Measurements from ENCODE around the gene VKORC1L1. TPM values are rescaled to one million over a fixed set of nuclear protein-coding genes. Genes with fewer than 3 reads are reported as not detected.
"Not testable (repeated sequence)": the region's sequence is repeated elsewhere in the genome, so short reads cannot be mapped to it uniquely, and the experiment has no call there.

Gene VKORC1L1
- polyA plus RNA-seq, 2 of the 4 experiments (the other 2 are of a cell fraction), result 28.3 to 36.7 TPM

DNA sequence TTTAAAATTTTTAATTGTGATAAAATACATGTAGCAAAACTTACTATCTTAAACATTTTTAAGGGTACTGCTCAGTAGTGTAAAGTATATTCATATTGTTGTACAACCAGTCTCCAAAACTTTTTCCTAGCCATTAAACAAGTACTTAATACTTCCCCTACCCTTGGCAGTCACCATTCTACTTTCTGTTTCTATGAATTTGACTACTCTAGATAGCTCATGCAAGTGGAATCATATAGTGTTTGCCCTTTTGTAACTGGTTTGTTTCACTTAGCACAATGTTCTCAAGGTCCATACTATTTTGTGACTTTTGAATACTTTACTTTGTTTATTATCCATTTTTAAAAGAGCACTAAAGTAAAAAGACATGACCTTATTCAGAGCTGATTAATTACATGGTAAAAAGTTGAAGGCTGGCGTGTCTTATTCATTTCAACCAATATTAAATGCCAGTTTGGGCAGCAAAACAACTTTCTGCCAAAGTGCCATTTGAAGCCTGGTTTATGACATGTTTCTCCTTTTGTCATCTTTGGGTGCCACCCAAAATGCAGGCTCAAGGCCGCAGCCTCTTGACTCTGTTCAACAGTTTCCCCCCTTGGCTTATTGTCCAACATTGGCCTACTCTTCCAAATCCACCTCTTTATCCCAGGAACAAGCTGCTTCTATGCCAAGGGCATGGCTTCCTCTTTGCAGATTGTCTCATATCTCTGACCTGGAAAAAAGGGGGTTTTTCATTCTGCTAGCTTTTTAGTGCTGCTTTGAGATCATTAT lies 26.0 kb downstream of the VKORC1L1 start:
- ATAC-seq; H3K4me2 ChIP-seq; CTCF ChIA-PET; H3K27ac ChIP-seq; DNase-seq (ENCODE audit: low read depth in 1 of 2, low spot score in 1 of 2); H3K4me3 ChIP-seq; H3K4me1 ChIP-seq; POLR2A ChIA-PET; FAIRE-seq: not testable (repeated sequence)
- WGBS (ENCODE audit: missing lambda C conversion rate), result 97% methylated on average over 2 of the region's 2 CpGs
- peaks cover 13% of the 10 kb centered on the region; the same call in 2 of the 3 replicates for H3K9me3 ChIP-seq

DNA sequence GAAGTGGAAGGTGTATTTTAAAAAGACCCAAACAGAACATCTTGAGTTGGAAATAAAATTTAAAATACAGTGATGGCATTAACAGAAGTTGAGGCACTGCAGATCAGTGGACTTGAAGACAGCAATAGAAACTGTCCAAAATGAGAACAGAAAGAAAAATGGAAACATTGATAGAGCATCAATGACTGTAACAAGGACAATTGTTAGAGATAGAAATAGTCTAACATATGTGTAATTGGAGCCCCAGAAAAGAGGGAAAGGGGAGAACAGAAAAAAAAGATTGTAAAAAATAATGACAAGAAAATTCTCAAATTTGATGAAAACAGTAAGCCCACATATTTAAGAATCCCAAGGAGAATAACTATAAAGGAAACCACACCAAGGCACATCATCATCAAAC lies 29.4 kb downstream of the VKORC1L1 start:
- ChIA-PET POLR2A (no interaction called here), CTCF (interaction anchor here (0.6 kb wide), 1 partner anchor 56 kb away, joined by 4 read pairs; no protein-coding TSS in a partner anchor)
- peaks cover 8% of the 10 kb centered on the region; the same call in 2 of the 3 replicates for H3K4me1 ChIP-seq
- no peak for DNase-seq (ENCODE audit: low read depth in 1 of 2, low spot score in 1 of 2)
- H3K27ac ChIP-seq, result no peak overlapping the region
- peaks cover 20% of the 10 kb centered on the region; the same call in 2 of the 3 replicates for H3K9me3 ChIP-seq
- no peak for FAIRE-seq
- no peak overlapping the region for H3K4me3 ChIP-seq
- no peak overlapping the region for H3K4me2 ChIP-seq
- ATAC-seq, result no peak
- no peak for TF ChIP-seq JUN (IDR thresholded peaks at IDR 0.05)
- no peak for TF ChIP-seq MAFK (IDR thresholded peaks at IDR 0.05; ENCODE audit: partially characterized antibody)
- TF ChIP-seq, protein P1, sequence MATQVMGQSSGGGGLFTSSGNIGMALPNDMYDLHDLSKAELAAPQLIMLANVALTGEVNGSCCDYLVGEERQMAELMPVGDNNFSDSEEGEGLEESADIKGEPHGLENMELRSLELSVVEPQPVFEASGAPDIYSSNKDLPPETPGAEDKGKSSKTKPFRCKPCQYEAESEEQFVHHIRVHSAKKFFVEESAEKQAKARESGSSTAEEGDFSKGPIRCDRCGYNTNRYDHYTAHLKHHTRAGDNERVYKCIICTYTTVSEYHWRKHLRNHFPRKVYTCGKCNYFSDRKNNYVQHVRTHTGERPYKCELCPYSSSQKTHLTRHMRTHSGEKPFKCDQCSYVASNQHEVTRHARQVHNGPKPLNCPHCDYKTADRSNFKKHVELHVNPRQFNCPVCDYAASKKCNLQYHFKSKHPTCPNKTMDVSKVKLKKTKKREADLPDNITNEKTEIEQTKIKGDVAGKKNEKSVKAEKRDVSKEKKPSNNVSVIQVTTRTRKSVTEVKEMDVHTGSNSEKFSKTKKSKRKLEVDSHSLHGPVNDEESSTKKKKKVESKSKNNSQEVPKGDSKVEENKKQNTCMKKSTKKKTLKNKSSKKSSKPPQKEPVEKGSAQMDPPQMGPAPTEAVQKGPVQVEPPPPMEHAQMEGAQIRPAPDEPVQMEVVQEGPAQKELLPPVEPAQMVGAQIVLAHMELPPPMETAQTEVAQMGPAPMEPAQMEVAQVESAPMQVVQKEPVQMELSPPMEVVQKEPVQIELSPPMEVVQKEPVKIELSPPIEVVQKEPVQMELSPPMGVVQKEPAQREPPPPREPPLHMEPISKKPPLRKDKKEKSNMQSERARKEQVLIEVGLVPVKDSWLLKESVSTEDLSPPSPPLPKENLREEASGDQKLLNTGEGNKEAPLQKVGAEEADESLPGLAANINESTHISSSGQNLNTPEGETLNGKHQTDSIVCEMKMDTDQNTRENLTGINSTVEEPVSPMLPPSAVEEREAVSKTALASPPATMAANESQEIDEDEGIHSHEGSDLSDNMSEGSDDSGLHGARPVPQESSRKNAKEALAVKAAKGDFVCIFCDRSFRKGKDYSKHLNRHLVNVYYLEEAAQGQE (IDR thresholded peaks at IDR 0.05), result no peak
- no peak for TF ChIP-seq EP300 (IDR thresholded peaks at IDR 0.05)
- TF ChIP-seq RNF2 (IDR thresholded peaks at IDR 0.05; ENCODE audit: borderline replicate concordance, low read depth), result no peak
- TF ChIP-seq ZSCAN20 (CRISPR knock-in tag; IDR thresholded peaks at IDR 0.05), result no peak
- TF ChIP-seq, protein P2, sequence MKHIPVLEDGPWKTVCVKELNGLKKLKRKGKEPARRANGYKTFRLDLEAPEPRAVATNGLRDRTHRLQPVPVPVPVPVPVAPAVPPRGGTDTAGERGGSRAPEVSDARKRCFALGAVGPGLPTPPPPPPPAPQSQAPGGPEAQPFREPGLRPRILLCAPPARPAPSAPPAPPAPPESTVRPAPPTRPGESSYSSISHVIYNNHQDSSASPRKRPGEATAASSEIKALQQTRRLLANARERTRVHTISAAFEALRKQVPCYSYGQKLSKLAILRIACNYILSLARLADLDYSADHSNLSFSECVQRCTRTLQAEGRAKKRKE (CRISPR knock-in tag; IDR thresholded peaks at IDR 0.05; ENCODE audit: low read depth), result no peak
- TF ChIP-seq, protein P3, sequence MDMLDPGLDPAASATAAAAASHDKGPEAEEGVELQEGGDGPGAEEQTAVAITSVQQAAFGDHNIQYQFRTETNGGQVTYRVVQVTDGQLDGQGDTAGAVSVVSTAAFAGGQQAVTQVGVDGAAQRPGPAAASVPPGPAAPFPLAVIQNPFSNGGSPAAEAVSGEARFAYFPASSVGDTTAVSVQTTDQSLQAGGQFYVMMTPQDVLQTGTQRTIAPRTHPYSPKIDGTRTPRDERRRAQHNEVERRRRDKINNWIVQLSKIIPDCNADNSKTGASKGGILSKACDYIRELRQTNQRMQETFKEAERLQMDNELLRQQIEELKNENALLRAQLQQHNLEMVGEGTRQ (IDR thresholded peaks at IDR 0.05), result no peak
- no peak for TF ChIP-seq TFCP2L1 (CRISPR knock-in tag; IDR thresholded peaks at IDR 0.05)
- no peak for TF ChIP-seq POLR2A (IDR thresholded peaks at IDR 0.05; ENCODE audit: low read length)
- no peak for TF ChIP-seq GATA3 (IDR thresholded peaks at IDR 0.05; ENCODE audit: borderline replicate concordance)
- no peak for TF ChIP-seq MYC (IDR thresholded peaks at IDR 0.05; ENCODE audit: borderline replicate concordance, low read length)
- TF ChIP-seq BHLHE40 (IDR thresholded peaks at IDR 0.05; ENCODE audit: low read depth, low read length), result no peak
- no peak for TF ChIP-seq CBX2 (IDR thresholded peaks at IDR 0.05; ENCODE audit: borderline replicate concordance, low read depth)
- no peak for TF ChIP-seq RAD21 (conservative IDR thresholded peaks at IDR 0.05 in 1 of 2, IDR thresholded peaks at IDR 0.05 in 1 of 2)
- TF ChIP-seq HOXB5 (CRISPR knock-in tag; IDR thresholded peaks at IDR 0.05), result no peak
- TF ChIP-seq, protein P4, sequence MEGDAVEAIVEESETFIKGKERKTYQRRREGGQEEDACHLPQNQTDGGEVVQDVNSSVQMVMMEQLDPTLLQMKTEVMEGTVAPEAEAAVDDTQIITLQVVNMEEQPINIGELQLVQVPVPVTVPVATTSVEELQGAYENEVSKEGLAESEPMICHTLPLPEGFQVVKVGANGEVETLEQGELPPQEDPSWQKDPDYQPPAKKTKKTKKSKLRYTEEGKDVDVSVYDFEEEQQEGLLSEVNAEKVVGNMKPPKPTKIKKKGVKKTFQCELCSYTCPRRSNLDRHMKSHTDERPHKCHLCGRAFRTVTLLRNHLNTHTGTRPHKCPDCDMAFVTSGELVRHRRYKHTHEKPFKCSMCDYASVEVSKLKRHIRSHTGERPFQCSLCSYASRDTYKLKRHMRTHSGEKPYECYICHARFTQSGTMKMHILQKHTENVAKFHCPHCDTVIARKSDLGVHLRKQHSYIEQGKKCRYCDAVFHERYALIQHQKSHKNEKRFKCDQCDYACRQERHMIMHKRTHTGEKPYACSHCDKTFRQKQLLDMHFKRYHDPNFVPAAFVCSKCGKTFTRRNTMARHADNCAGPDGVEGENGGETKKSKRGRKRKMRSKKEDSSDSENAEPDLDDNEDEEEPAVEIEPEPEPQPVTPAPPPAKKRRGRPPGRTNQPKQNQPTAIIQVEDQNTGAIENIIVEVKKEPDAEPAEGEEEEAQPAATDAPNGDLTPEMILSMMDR (IDR thresholded peaks at IDR 0.05), result no peak
- no peak for TF ChIP-seq HOXA7 (CRISPR knock-in tag; IDR thresholded peaks at IDR 0.05)
